Liver (tissue), 9 donors: ENCODE data around the gene ZBTB26. TPM values are rescaled to one million over a fixed set of nuclear protein-coding genes. Genes with fewer than 3 reads are reported as not detected.

Experiments
- DNase-seq: peaks from one replicate; pipeline ENCODE4 v3.0.0-alpha.2; 2017; ENCODE audit warnings: low spot score
- H3K27ac ChIP-seq, 2 donors: one replicate each; pipeline ENCODE4 v1.7.0; 2013; ENCODE audit warnings: inconsistent platforms in 2 of 2, low read length in 2 of 2, control low read depth in 1 of 2, low read depth in 1 of 2, mild to moderate bottlenecking in 1 of 2
- H3K27me3 ChIP-seq, 4 donors: one replicate each; pipeline versions ENCODE4 v1.6.1 to v1.7.0; 2013; ENCODE audit warnings: low read length in 3 of 4, inconsistent platforms in 1 of 4, mild to moderate bottlenecking in 1 of 4, moderate library complexity in 1 of 4; ENCODE audit not compliant: control insufficient read depth in 4 of 4, insufficient read depth in 4 of 4
- H3K36me3 ChIP-seq, 4 donors: one replicate each; pipeline versions ENCODE4 v1.6.1 to v1.7.0; 2013; ENCODE audit warnings: low read length in 3 of 4, mild to moderate bottlenecking in 3 of 4, low read depth in 1 of 4, moderate library complexity in 1 of 4; ENCODE audit not compliant: control insufficient read depth in 4 of 4, insufficient read depth in 3 of 4
- H3K4me1 ChIP-seq, 4 donors: one replicate each; pipeline versions ENCODE4 v1.6.1 to v1.7.0; 2013; ENCODE audit warnings: low read length in 3 of 4, mild to moderate bottlenecking in 3 of 4, moderate library complexity in 1 of 4; ENCODE audit not compliant: control insufficient read depth in 4 of 4, insufficient read depth in 4 of 4
- H3K4me3 ChIP-seq, 3 donors: one replicate each; pipeline versions ENCODE4 v1.6.1 to v1.7.0; 2013; ENCODE audit warnings: low read length in 3 of 3, control low read depth in 1 of 3, low read depth in 1 of 3, mild to moderate bottlenecking in 1 of 3
- H3K9ac ChIP-seq, 2 donors: one replicate each; pipeline ENCODE4 v1.7.0; 2013; ENCODE audit warnings: low read length in 2 of 2, mild to moderate bottlenecking in 2 of 2, moderate library complexity in 2 of 2, control low read depth in 1 of 2, low read depth in 1 of 2
- H3K9me3 ChIP-seq, 4 donors: one replicate each; pipeline versions ENCODE4 v1.6.1 to v1.7.0; 2013; ENCODE audit warnings: low read length in 3 of 4; ENCODE audit not compliant: control insufficient read depth in 4 of 4
- ATF3 ChIP-seq: IDR thresholded peaks from 2 replicates; pipeline ENCODE4 v1.6.1; 2016; ENCODE audit warnings: antibody characterized with exemption
- CTCF ChIP-seq: fragments of 150-350 bp; IDR thresholded peaks from 2 replicates; pipeline ENCODE4 v1.5.1; 2017; ENCODE audit warnings: improper control_type of control experiment, low read depth, low read length; ENCODE audit not compliant: missing input control
- EGR1 ChIP-seq, 2 donors: IDR thresholded peaks; 2 replicates each; pipeline ENCODE4 v1.6.1; 2016 to 2018; ENCODE audit warnings: antibody characterized with exemption in 2 of 2, low read depth in 2 of 2
- FOXA1 ChIP-seq: IDR thresholded peaks from 2 replicates; pipeline ENCODE4 v1.6.1; 2016; ENCODE audit warnings: antibody characterized with exemption
- FOXA2 ChIP-seq: IDR thresholded peaks from 2 replicates; pipeline ENCODE4 v1.6.1; 2016; ENCODE audit warnings: antibody characterized with exemption
- GABPA ChIP-seq, 2 donors: IDR thresholded peaks in 1 of 2; conservative IDR thresholded peaks in 1 of 2; 2 replicates each; pipeline ENCODE4 v1.6.1; 2016; ENCODE audit warnings: antibody characterized with exemption in 2 of 2, mild to moderate bottlenecking in 1 of 2, moderate library complexity in 1 of 2
- HNF4A ChIP-seq, 2 donors: conservative IDR thresholded peaks; 2 replicates each; pipeline ENCODE4 v1.6.1; 2016; ENCODE audit warnings: antibody characterized with exemption in 2 of 2, mild to moderate bottlenecking in 2 of 2
- HNF4G ChIP-seq: IDR thresholded peaks from 2 replicates; pipeline ENCODE4 v1.6.1; 2016; ENCODE audit warnings: antibody characterized with exemption
- JUND ChIP-seq, 2 donors: IDR thresholded peaks; 2 replicates each; pipeline ENCODE4 v1.6.1; 2016; ENCODE audit warnings: antibody characterized with exemption in 2 of 2
- MAX ChIP-seq: IDR thresholded peaks from 2 replicates; pipeline ENCODE4 v1.6.1; 2016; ENCODE audit warnings: antibody characterized with exemption
- NR2F2 ChIP-seq: IDR thresholded peaks from 2 replicates; pipeline ENCODE4 v1.6.1; 2016; ENCODE audit warnings: antibody characterized with exemption
- RAD21 ChIP-seq, 2 donors: IDR thresholded peaks; 2 replicates each; pipeline ENCODE4 v1.6.1; 2016; ENCODE audit warnings: antibody characterized with exemption in 2 of 2, mild to moderate bottlenecking in 2 of 2
- REST ChIP-seq: IDR thresholded peaks from 2 replicates; pipeline ENCODE4 v1.6.1; 2016; ENCODE audit warnings: antibody characterized with exemption, mild to moderate bottlenecking
- RXRA ChIP-seq, 2 donors: IDR thresholded peaks; 2 replicates each; pipeline ENCODE4 v1.6.1; 2017 to 2018; ENCODE audit warnings: antibody characterized with exemption in 2 of 2, mild to moderate bottlenecking in 1 of 2
- SP1 ChIP-seq: IDR thresholded peaks from 2 replicates; pipeline ENCODE4 v1.6.1; 2018; ENCODE audit warnings: antibody characterized with exemption, mild to moderate bottlenecking
- TAF1 ChIP-seq: conservative IDR thresholded peaks from 2 replicates; pipeline ENCODE4 v1.6.1; 2016; ENCODE audit warnings: antibody characterized with exemption, mild to moderate bottlenecking
- YY1 ChIP-seq: IDR thresholded peaks from 2 replicates; pipeline ENCODE4 v1.6.1; 2016; ENCODE audit warnings: antibody characterized with exemption, mild to moderate bottlenecking
- ZBTB33 ChIP-seq: IDR thresholded peaks from 2 replicates; pipeline ENCODE4 v1.6.1; 2016; ENCODE audit warnings: antibody characterized with exemption
- WGBS: extraction: QIAGEN DNeasy Blood & Tissue Kit; methylation state at CpG from one replicate; pipeline ENCODE4 v1.1.7; 2013; 5-methylcytosine and 5-hydroxymethylcytosine counted together
- polyA plus RNA-seq, 2 donors: library from polyadenylated mRNA; stranded (reverse) in 1 of 2; unstranded in 1 of 2; fragments of 200-250 nt in 1 of 2; fragments of >200 nt in 1 of 2; fragmentation: Nextera tagmentation in 1 of 2; extraction: Ambion mirVana in 1 of 2; gene quantifications; one replicate each; pipeline versions ENCODE4 v1.2.1 to v1.2.3, GENCODE V29; 2013 to 2015
- total RNA-seq, 2 donors: library from RNA; depleted of rRNA; stranded (reverse); fragments of >200 nt; gene quantifications; one replicate each; pipeline ENCODE4 v1.2.3, GENCODE V29; 2014
- donor health status: healthy.
- donor health status: healthy.
- donor health status: healthy.
- donor health status: healthy.
- donor health status: healthy.

ZBTB26 gene
- total and polyA plus RNA-seq, 4 donors, result 0.63 to 3.3 (median 1.3) TPM

- Histone ChIP-seq H3K27ac (peak within 1 kb of the TSS; percentile 82 to 86), H3K4me1 (peaks cover 4 to 21% (median 13%) of the 10 kb centered on the region in 4 donors), H3K9me3 (no peaks in the 10 kb centered on the region), H3K4me3 (peak within 1 kb of the TSS; percentile 85 to 97 (median 93)), H3K36me3 (peaks cover 0 to 2% (median under 1%) of the 10 kb centered on the region in 4 donors), H3K27me3 (no peaks in the 10 kb centered on the region), H3K9ac (peak within 1 kb of the TSS; percentile 88 to 90)
- peak; percentile 94 for DNase-seq
- WGBS, result under 1% methylated on average over 77 of the region's 77 CpGs
- peak; percentile 59 to 95 for TF ChIP-seq GABPA (IDR thresholded peaks at IDR 0.05 in 1 of 2, conservative IDR thresholded peaks at IDR 0.05 in 1 of 2)
- TF ChIP-seq TAF1, result no peak
- TF ChIP-seq JUND (IDR thresholded peaks at IDR 0.05), result peak in 1 of 2 donors; percentile 41
- peak; percentile 30 to 50 for TF ChIP-seq RXRA (IDR thresholded peaks at IDR 0.05)
- no peak for TF ChIP-seq CTCF
- peak in 1 of 2 donors; percentile 38 for TF ChIP-seq RAD21 (IDR thresholded peaks at IDR 0.05)
- TF ChIP-seq ATF3, result no peak
- no peak for TF ChIP-seq REST
- peak; percentile 62 for TF ChIP-seq MAX
- TF ChIP-seq FOXA2, result no peak
- TF ChIP-seq SP1, result peak; percentile 71
- TF ChIP-seq FOXA1, result peak; percentile 51
- TF ChIP-seq EGR1 (IDR thresholded peaks at IDR 0.05; ENCODE audit: low read depth in 2 of 2), result peak in 1 of 2 donors; percentile 74
- peak; percentile 91 for TF ChIP-seq YY1
- TF ChIP-seq NR2F2, result no peak
- peak; percentile 100 for TF ChIP-seq ZBTB33
- TF ChIP-seq HNF4A (conservative IDR thresholded peaks at IDR 0.05), result peak; percentile 21 to 22
- no peak for TF ChIP-seq HNF4G
Observed at GRCh38 chr9:122904823-122905710, 26.2 kb downstream of the ZBTB26 start, which contains the start of gene RC3H2. Gene RC3H2, minus strand, starts transcription at chr9:122905359. Its CDS starts 7,850 bp downstream, at chr9:122897509.
